ENCODE measurements around the gene FAAP20. TPM values are rescaled to one million over a fixed set of nuclear protein-coding genes. Genes with fewer than 3 reads are reported as not detected.

FAAP20 gene
- total and polyA plus RNA-seq, 10 of the 15 experiments (the other 5 are each of a cell fraction or from before 2014, with no cell fraction given), result 0.79 to 91.8 (median 20.9) TPM

DNA sequence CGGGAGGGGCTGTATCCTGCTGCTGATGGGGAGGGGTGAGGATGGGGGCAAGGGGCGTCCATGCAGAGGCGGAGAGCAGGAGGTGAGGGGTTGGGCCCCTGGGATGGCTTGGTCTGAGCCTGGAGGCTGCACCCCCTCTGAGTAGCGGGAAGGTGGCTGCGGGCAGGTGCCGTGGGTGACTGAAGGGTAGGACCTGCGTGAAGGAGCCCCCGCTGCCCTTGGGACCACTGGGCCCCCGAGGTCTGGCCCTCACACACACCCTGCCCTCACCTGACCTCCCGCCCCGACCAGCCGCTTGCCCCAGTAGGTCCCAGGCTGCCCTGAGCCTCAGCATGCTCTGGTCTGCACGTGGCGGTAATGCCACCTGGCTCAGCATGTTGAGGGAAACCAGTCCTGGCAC, 20.8 kb upstream of the FAAP20 start:
- ChIA-PET CTCF (no interaction called here), SMC1A (ENCODE audit: uncharacterized antibody, unreplicated experiment) (no interaction called here), POLR2A (no interaction called here), RAD21 (ENCODE audit: unreplicated experiment) (no interaction called here)
- Histone ChIP-seq H3K9ac (ENCODE audit: control insufficient read depth, insufficient read depth, low read length) (no peak overlapping the region), H3K4me3 (no peak overlapping the region), H3K27me3 (replicated peaks in 1 of 2; ENCODE audit: control insufficient read depth in 2 of 2, insufficient read depth in 2 of 2, low read length in 1 of 2) (no peaks in the 10 kb centered on the region), H2AFZ (ENCODE audit: control insufficient read depth, low read depth, low read length) (no peak overlapping the region), H3K79me2 (ENCODE audit: control insufficient read depth, insufficient read depth, low read length) (no peaks in the 10 kb centered on the region), H3K36me3 (ENCODE audit: control insufficient read depth in 2 of 2, insufficient read depth in 2 of 2, low read length in 1 of 2) (no peaks in the 10 kb centered on the region), H4K20me1 (ENCODE audit: control insufficient read depth, insufficient read depth) (no peaks in the 10 kb centered on the region), H3K9me3 (replicated peaks; ENCODE audit: control insufficient read depth, insufficient read depth, low read length) (no peaks in the 10 kb centered on the region), H3K27ac (ENCODE audit: control insufficient read depth, insufficient read depth) (no peak overlapping the region), H3K4me1 (ENCODE audit: control insufficient read depth, insufficient read depth, low read length) (no peaks in the 10 kb centered on the region), H3K4me2 (ENCODE audit: control insufficient read depth, insufficient read depth) (no peak overlapping the region)
- DNase-seq (ENCODE audit: low read depth, low spot score), result no peak
- ATAC-seq, result no peak
- 47% methylated on average over 12 of the region's 14 CpGs for WGBS (ENCODE audit: insufficient coverage, insufficient replicate concordance, low lambda C conversion rate, missing lambda C conversion rate)
- FAIRE-seq, result no peak
- intact Hi-C loops (cut with micrococcal nuclease; ENCODE audit: unreplicated experiment), result no loop called here
- in situ Hi-C loops (cut with MboI), result no loop called here
- TF ChIP-seq SMAD1 (IDR thresholded peaks at IDR 0.05; ENCODE audit: low read depth, partially characterized antibody), result no peak
- TF ChIP-seq NFIC (IDR thresholded peaks at IDR 0.05; ENCODE audit: low read depth, low read length), result no peak
- no peak for TF ChIP-seq ZBED1 (IDR thresholded peaks at IDR 0.05; ENCODE audit: borderline replicate concordance)
- TF ChIP-seq IKZF1 (conservative IDR thresholded peaks at IDR 0.05), result no peak
- TF ChIP-seq, protein P1, sequence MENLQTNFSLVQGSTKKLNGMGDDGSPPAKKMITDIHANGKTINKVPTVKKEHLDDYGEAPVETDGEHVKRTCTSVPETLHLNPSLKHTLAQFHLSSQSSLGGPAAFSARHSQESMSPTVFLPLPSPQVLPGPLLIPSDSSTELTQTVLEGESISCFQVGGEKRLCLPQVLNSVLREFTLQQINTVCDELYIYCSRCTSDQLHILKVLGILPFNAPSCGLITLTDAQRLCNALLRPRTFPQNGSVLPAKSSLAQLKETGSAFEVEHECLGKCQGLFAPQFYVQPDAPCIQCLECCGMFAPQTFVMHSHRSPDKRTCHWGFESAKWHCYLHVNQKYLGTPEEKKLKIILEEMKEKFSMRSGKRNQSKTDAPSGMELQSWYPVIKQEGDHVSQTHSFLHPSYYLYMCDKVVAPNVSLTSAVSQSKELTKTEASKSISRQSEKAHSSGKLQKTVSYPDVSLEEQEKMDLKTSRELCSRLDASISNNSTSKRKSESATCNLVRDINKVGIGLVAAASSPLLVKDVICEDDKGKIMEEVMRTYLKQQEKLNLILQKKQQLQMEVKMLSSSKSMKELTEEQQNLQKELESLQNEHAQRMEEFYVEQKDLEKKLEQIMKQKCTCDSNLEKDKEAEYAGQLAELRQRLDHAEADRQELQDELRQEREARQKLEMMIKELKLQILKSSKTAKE (IDR thresholded peaks at IDR 0.05; ENCODE audit: low read depth, poor library complexity, severe bottlenecking), result no peak
- no peak for TF ChIP-seq SIX5 (IDR thresholded peaks at IDR 0.05; ENCODE audit: low read depth, low read length, severe bottlenecking)
- TF ChIP-seq RAD51 (IDR thresholded peaks at IDR 0.05), result no peak
- TF ChIP-seq TBL1XR1 (IDR thresholded peaks at IDR 0.05; ENCODE audit: low read depth, low read length), result no peak
- TF ChIP-seq NR2F1 (conservative IDR thresholded peaks at IDR 0.05), result no peak
- TF ChIP-seq POU2F2 (IDR thresholded peaks at IDR 0.05; ENCODE audit: borderline replicate concordance, low read depth, low read length), result no peak
- TF ChIP-seq, protein P2, sequence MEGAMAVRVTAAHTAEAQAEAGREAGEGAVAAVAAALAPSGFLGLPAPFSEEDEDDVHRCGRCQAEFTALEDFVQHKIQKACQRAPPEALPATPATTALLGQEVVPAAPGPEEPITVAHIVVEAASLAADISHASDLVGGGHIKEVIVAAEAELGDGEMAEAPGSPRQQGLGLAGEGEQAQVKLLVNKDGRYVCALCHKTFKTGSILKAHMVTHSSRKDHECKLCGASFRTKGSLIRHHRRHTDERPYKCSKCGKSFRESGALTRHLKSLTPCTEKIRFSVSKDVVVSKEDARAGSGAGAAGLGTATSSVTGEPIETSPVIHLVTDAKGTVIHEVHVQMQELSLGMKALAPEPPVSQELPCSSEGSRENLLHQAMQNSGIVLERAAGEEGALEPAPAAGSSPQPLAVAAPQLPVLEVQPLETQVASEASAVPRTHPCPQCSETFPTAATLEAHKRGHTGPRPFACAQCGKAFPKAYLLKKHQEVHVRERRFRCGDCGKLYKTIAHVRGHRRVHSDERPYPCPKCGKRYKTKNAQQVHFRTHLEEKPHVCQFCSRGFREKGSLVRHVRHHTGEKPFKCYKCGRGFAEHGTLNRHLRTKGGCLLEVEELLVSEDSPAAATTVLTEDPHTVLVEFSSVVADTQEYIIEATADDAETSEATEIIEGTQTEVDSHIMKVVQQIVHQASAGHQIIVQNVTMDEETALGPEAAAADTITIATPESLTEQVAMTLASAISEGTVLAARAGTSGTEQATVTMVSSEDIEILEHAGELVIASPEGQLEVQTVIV (IDR thresholded peaks at IDR 0.05; ENCODE audit: borderline replicate concordance, partially characterized antibody), result no peak
- TF ChIP-seq YBX1 (IDR thresholded peaks at IDR 0.05), result no peak
- TF ChIP-seq, protein P3, sequence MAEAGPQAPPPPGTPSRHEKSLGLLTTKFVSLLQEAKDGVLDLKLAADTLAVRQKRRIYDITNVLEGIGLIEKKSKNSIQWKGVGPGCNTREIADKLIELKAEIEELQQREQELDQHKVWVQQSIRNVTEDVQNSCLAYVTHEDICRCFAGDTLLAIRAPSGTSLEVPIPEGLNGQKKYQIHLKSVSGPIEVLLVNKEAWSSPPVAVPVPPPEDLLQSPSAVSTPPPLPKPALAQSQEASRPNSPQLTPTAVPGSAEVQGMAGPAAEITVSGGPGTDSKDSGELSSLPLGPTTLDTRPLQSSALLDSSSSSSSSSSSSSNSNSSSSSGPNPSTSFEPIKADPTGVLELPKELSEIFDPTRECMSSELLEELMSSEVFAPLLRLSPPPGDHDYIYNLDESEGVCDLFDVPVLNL (IDR thresholded peaks at IDR 0.05; ENCODE audit: low read depth, low read length), result no peak
- TF ChIP-seq, protein P4, sequence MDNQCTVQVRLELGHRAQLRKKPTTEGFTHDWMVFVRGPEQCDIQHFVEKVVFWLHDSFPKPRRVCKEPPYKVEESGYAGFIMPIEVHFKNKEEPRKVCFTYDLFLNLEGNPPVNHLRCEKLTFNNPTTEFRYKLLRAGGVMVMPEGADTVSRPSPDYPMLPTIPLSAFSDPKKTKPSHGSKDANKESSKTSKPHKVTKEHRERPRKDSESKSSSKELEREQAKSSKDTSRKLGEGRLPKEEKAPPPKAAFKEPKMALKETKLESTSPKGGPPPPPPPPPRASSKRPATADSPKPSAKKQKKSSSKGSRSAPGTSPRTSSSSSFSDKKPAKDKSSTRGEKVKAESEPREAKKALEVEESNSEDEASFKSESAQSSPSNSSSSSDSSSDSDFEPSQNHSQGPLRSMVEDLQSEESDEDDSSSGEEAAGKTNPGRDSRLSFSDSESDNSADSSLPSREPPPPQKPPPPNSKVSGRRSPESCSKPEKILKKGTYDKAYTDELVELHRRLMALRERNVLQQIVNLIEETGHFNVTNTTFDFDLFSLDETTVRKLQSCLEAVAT (IDR thresholded peaks at IDR 0.05), result no peak
- no peak for TF ChIP-seq JUND (IDR thresholded peaks at IDR 0.05; ENCODE audit: low read depth, low read length)
- no peak for TF ChIP-seq BHLHE40 (IDR thresholded peaks at IDR 0.05; ENCODE audit: borderline replicate concordance in 1 of 2, low read depth in 2 of 2, low read length in 1 of 2)
- no peak for TF ChIP-seq RUNX3 (IDR thresholded peaks at IDR 0.05; ENCODE audit: low read length)
- no peak for TF ChIP-seq CREM (IDR thresholded peaks at IDR 0.05; ENCODE audit: low read depth)
- BruUV-seq (replicated peaks), result no TSS peak

Data from GM12878 (cell line).